Caco-2 (cell line): Measurements from ENCODE around the gene DEPDC5. TPM values are rescaled to one million over a fixed set of nuclear protein-coding genes. Genes with fewer than 3 reads are reported as not detected.
"Not testable (repeated sequence)": the region's sequence is repeated elsewhere in the genome, so short reads cannot be mapped to it uniquely, and the experiment has no call there.

ENCODE experiments used
- BruUV-seq: library from RNA; stranded (reverse); fragments of 400-500 nt; replicated peaks from 2 replicates; lab custom pipeline; 2021; lab: Mats Ljungman, UMichigan
- CTCF ChIA-PET: fragments of 300-600 bp; sonication (Branson Sonifier 250); formaldehyde crosslinking; loops from one replicate; lab custom pipeline; 2022; ENCODE audit warnings: antibody characterized with exemption; lab: Charles Lee
- POLR2A ChIA-PET: fragments of 300-600 bp; sonication (Branson Sonifier 250); formaldehyde crosslinking; loops from one replicate; lab custom pipeline; 2022; ENCODE audit warnings: antibody characterized with exemption; lab: Charles Lee
- DNase-seq, 2 experiments: peaks; one replicate each; pipeline versions ENCODE4 v3.0.0 to v3.0.0-alpha.2; 2020 to 2022
- H3K27me3 ChIP-seq: replicated peaks from 2 replicates; pipeline ENCODE4 v1.6.0; 2011; ENCODE audit warnings: low read length; ENCODE audit not compliant: control insufficient read depth, insufficient read depth
- H3K36me3 ChIP-seq: 2 replicates; pipeline ENCODE4 v1.5.1; 2011; ENCODE audit warnings: low read length; ENCODE audit not compliant: control insufficient read depth, insufficient read depth
- H3K4me1 ChIP-seq: fragments of 250-450 bp; sonication (Bioruptor Pico); 2 replicates; pipeline ENCODE4 v1.5.1; 2020; ENCODE audit warnings: mild to moderate bottlenecking
- H3K4me3 ChIP-seq: 2 replicates; pipeline ENCODE4 v1.5.1; 2011; ENCODE audit warnings: low read depth, mild to moderate bottlenecking, control low read depth, low read length
- H3K9me3 ChIP-seq: fragments of 250-450 bp; sonication (Bioruptor Pico); 2 replicates; pipeline ENCODE4 v1.5.1; 2020; ENCODE audit warnings: mild to moderate bottlenecking, moderate library complexity
- H3K27ac Mint-ChIP-seq: one replicate; pipeline ENCODE4 v1.8.0; 2022; ENCODE audit warnings: mixed read lengths; ENCODE audit not compliant: unreplicated experiment
- H3K27me3 Mint-ChIP-seq: one replicate; pipeline ENCODE4 v1.8.0; 2022; ENCODE audit warnings: mixed read lengths; ENCODE audit not compliant: insufficient read depth, unreplicated experiment
- H3K36me3 Mint-ChIP-seq: one replicate; pipeline ENCODE4 v1.8.0; 2022; ENCODE audit warnings: mild to moderate bottlenecking, mixed read lengths; ENCODE audit not compliant: insufficient read depth, unreplicated experiment
- H3K4me1 Mint-ChIP-seq: one replicate; pipeline ENCODE4 v1.8.0; 2022; ENCODE audit warnings: low read depth, mixed read lengths; ENCODE audit not compliant: unreplicated experiment
- H3K4me3 Mint-ChIP-seq: one replicate; pipeline ENCODE4 v1.8.0; 2022; ENCODE audit warnings: mild to moderate bottlenecking, moderate library complexity, mixed read lengths; ENCODE audit not compliant: unreplicated experiment
- H3K9me3 Mint-ChIP-seq: one replicate; pipeline ENCODE4 v1.8.0; 2022; ENCODE audit warnings: mixed read lengths; ENCODE audit not compliant: unreplicated experiment
- CTCF ChIP-seq, 2 experiments: fragments of 200-600 bp in 1 of 2; IDR thresholded peaks; 1 replicate in 1 of 2; 2 replicates in 1 of 2; pipeline versions ENCODE4 v1.5.1 to v1.8.0; 2011 to 2022; ENCODE audit warnings: antibody characterized with exemption in 1 of 2, control low read depth in 1 of 2, inconsistent platforms in 1 of 2, low read depth in 1 of 2, low read length in 1 of 2, mild to moderate bottlenecking in 1 of 2, moderate library complexity in 1 of 2; ENCODE audit not compliant: insufficient read depth in 1 of 2, severe bottlenecking in 1 of 2, unreplicated experiment in 1 of 2
- intact Hi-C: fragments of 100-400 bp; cut with micrococcal nuclease; formaldehyde crosslinking; loops from one replicate; pipeline ENCODE4 v1.10.0; 2022; ENCODE audit not compliant: unreplicated experiment
- total RNA-seq: library from RNA; stranded (reverse); gene quantifications from 2 replicates; pipeline ENCODE4 v1.2.3, GENCODE V29; 2022

DEPDC5 gene
- total RNA-seq, 1 experiment from 2014 or later: 19.4 TPM

- peaks cover 5% of the 10 kb centered on the region for H3K36me3 Mint-ChIP-seq
- intact Hi-C loops: no loop called here
- no TSS peak for BruUV-seq
- no peak for DNase-seq
- POLR2A ChIA-PET: interaction anchor here (0.6 kb wide), 1 partner anchor 224 kb away, joined by 3 read pairs; no protein-coding TSS in a partner anchor
- Histone ChIP-seq H3K27me3 (no peaks in the 10 kb centered on the region), H3K36me3 (no peaks in the 10 kb centered on the region), H3K4me3 (no peak overlapping the region), H3K4me1 (no peaks in the 10 kb centered on the region), H3K9me3 (no peaks in the 10 kb centered on the region)
- no peaks in the 10 kb centered on the region for H3K27me3 Mint-ChIP-seq
- no peak overlapping the region for H3K4me3 Mint-ChIP-seq
- no peaks in the 10 kb centered on the region for H3K9me3 Mint-ChIP-seq
- TF ChIP-seq CTCF (IDR thresholded peaks at IDR 0.05; ENCODE audit: insufficient read depth in 1 of 2, low read depth in 1 of 2, low read length in 1 of 2, severe bottlenecking in 1 of 2, unreplicated experiment in 1 of 2): no peak
- no peaks in the 10 kb centered on the region for H3K4me1 Mint-ChIP-seq
- no peak overlapping the region for H3K27ac Mint-ChIP-seq
- CTCF ChIA-PET: no interaction called here
Observed at GRCh38 chr22:31789803-31790202, 36.0 kb downstream of the DEPDC5 start.

GRCh38 chr22:31790240-31790639, 36.4 kb downstream of the DEPDC5 start:
- H3K27me3 Mint-ChIP-seq: no peaks in the 10 kb centered on the region
- ChIA-PET CTCF (no interaction called here), POLR2A (interaction anchor here (0.6 kb wide), 1 partner anchor 225 kb away, joined by 3 read pairs; no protein-coding TSS in a partner anchor)
- H3K4me1 Mint-ChIP-seq: no peaks in the 10 kb centered on the region
- DNase-seq: no peak
- no TSS peak for BruUV-seq
- intact Hi-C loops: no loop called here
- H3K4me1 ChIP-seq: no peaks in the 10 kb centered on the region
- H3K4me3 ChIP-seq: no peak overlapping the region
- no peaks in the 10 kb centered on the region for H3K36me3 ChIP-seq
- no peak overlapping the region for H3K27ac Mint-ChIP-seq
- H3K9me3 ChIP-seq: no peaks in the 10 kb centered on the region
- H3K4me3 Mint-ChIP-seq: no peak overlapping the region
- H3K27me3 ChIP-seq: no peaks in the 10 kb centered on the region
- H3K36me3 Mint-ChIP-seq: peaks cover 5% of the 10 kb centered on the region
- TF ChIP-seq CTCF (IDR thresholded peaks at IDR 0.05; ENCODE audit: insufficient read depth in 1 of 2, low read depth in 1 of 2, low read length in 1 of 2, severe bottlenecking in 1 of 2, unreplicated experiment in 1 of 2): no peak
- H3K9me3 Mint-ChIP-seq: no peaks in the 10 kb centered on the region

GRCh38 chr22:31799358-31799757, 45.5 kb downstream of the DEPDC5 start:
- H3K4me3 ChIP-seq, BruUV-seq, H3K4me1 Mint-ChIP-seq, H3K27ac Mint-ChIP-seq, H3K9me3 ChIP-seq, DNase-seq, H3K4me3 Mint-ChIP-seq, intact Hi-C loops, H3K36me3 ChIP-seq, H3K9me3 Mint-ChIP-seq, H3K27me3 ChIP-seq, POLR2A ChIA-PET, H3K27me3 Mint-ChIP-seq: not testable (repeated sequence)
- peaks cover 43% of the 10 kb centered on the region for H3K36me3 Mint-ChIP-seq
- peaks cover 11% of the 10 kb centered on the region for H3K4me1 ChIP-seq
- CTCF ChIA-PET: interaction anchor here (0.6 kb wide), 1 partner anchor 171 kb away, joined by 4 read pairs; no protein-coding TSS in a partner anchor
